H1 (cell line): ENCODE measurements around the gene AADAC. TPM values are rescaled to one million over a fixed set of nuclear protein-coding genes. Genes with fewer than 3 reads are reported as not detected.

Source experiments
- BACH1 ChIP-seq: IDR thresholded peaks from 2 replicates; pipeline ENCODE4 v1.6.1; 2012; ENCODE audit warnings: low read length, improper control_type of control experiment
- CEBPB ChIP-seq: IDR thresholded peaks from 2 replicates; pipeline ENCODE4 v1.6.1; 2012; ENCODE audit warnings: low read depth, low read length
- KDM4A ChIP-seq: IDR thresholded peaks from one replicate; pipeline ENCODE4 v1.7.1; 2012; ENCODE audit warnings: low read depth, mild to moderate bottlenecking, moderate library complexity, low read length, inconsistent platforms; ENCODE audit not compliant: severe bottlenecking
- MAFK ChIP-seq: IDR thresholded peaks from 2 replicates; pipeline ENCODE4 v1.6.1; 2012; ENCODE audit warnings: low read depth, mild to moderate bottlenecking, improper control_type of control experiment, low read length
- POLR2AphosphoS5 ChIP-seq: IDR thresholded peaks from 2 replicates; pipeline ENCODE4 v1.6.1; 2011; ENCODE audit warnings: low read depth, low read length
- RFX5 ChIP-seq: IDR thresholded peaks from 2 replicates; pipeline ENCODE4 v1.6.1; 2011; ENCODE audit warnings: low read depth, low read length, improper control_type of control experiment, borderline replicate concordance
- TBP ChIP-seq: IDR thresholded peaks from 2 replicates; pipeline ENCODE4 v1.6.1; 2011; ENCODE audit warnings: low read depth, low read length, improper control_type of control experiment
- YY1 ChIP-seq: IDR thresholded peaks from 2 replicates; pipeline ENCODE4 v1.6.1; 2011; ENCODE audit warnings: low read depth, mild to moderate bottlenecking, low read length
- polyA plus RNA-seq, 7 experiments: library from polyadenylated mRNA; depleted of rRNA in 3 of 7; stranded (reverse) in 5 of 7; unstranded in 2 of 7; fragments of >200 nt in 5 of 7; fragments of 200-250 nt in 2 of 7; gene quantifications; 1 replicate in 5 of 7; 2 replicates in 1 of 7; 4 replicates in 1 of 7; pipeline versions ENCODE4 v1.2.1 to v1.2.3, GENCODE V29; 2011 to 2013; ENCODE audit warnings: missing spikeins in 2 of 7, mixed read lengths in 2 of 7
- total RNA-seq: library from RNA; stranded (reverse); fragmentation: NEBNext Ultra II Directional; extraction: Animal tissue kit (Norgen Biotek cat#: 25700); gene quantifications from 2 replicates; pipeline ENCODE4 v1.2.1, GENCODE V29; 2021

Gene AADAC
- total and polyA plus RNA-seq, 2 of the 8 experiments (the other 6 are each of a cell fraction or from before 2014, with no cell fraction given): not detected

DNA sequence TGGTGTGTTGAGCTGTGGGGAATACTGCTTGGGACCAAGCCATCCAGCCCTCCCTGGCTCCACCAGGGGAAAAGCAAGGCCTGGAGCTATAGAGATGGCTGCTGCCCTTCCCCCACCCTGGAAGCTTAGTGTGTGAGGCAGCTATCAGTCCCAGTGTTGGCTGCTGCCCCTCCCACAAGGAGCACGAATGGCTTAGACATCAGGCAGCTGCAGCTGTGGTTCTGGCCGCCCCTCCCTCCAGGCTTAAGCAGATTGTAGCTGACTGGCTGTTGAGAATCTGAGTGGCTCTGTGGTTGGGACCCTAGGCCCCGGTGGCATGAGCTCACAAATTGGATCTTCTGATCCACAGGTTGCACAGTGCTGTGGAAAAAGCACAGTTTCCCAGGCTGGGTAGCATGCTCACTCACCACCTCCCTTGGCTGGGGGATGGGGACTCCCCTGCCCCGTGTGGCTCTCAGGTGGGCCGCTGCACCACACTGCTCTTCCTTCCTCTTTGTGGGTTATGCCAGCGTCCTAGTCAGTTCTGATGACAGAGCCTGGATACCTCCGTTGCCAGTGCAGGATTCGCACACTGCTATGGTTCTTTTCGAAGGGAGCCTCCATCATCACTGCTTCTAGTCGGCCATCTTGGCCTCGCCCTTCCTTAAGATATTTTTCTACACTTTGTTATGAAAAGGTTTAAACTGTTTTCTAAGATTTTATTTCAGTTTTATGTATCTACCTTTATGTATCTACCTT is 38.3 kb downstream of the AADAC start (continued):
- TF ChIP-seq TBP: no peak
- TF ChIP-seq RFX5: no peak
- no peak for TF ChIP-seq CEBPB
- TF ChIP-seq POLR2AphosphoS5: no peak
- TF ChIP-seq YY1: no peak
- no peak for TF ChIP-seq MAFK
- no peak for TF ChIP-seq KDM4A
- TF ChIP-seq BACH1: no peak
- TF ChIP-seq, all 59 proteins: peak for 0
